Activated T-helper 1 cell treated with anti-CD3 and anti-CD28 coated beads, Interleukin-12 subunit alpha, Interleukin-12 subunit beta, Interleukin-2, Interleukin-4 antibody, amounts not matched to agents 30 ng/mL and 10 ng/mL and 1 ng/mL, durations not matched to agents 14 hours and 24 hours and 36 hours (primary cell): ENCODE measurements around the gene TAF5L. TPM values are rescaled to one million over a fixed set of nuclear protein-coding genes. Genes with fewer than 3 reads are reported as not detected.
"Not testable (repeated sequence)": the region's sequence is repeated elsewhere in the genome, so short reads cannot be mapped to it uniquely, and the experiment has no call there.

Source experiments
- DNase-seq: peaks from one replicate; pipeline ENCODE4 v3.0.0; 2021; ENCODE audit warnings: low spot score
- H3K27ac Mint-ChIP-seq: one replicate; pipeline ENCODE4 v1.8.0; 2021; ENCODE audit warnings: mild to moderate bottlenecking, mixed read lengths
- H3K27me3 Mint-ChIP-seq: one replicate; pipeline ENCODE4 v1.8.0; 2022; ENCODE audit warnings: mild to moderate bottlenecking, moderate library complexity, mixed read lengths; ENCODE audit not compliant: insufficient read depth
- H3K36me3 Mint-ChIP-seq: one replicate; pipeline ENCODE4 v1.8.0; 2021; ENCODE audit warnings: low read depth, mixed read lengths
- H3K4me1 Mint-ChIP-seq: one replicate; pipeline ENCODE4 v1.8.0; 2021; ENCODE audit warnings: low read depth, mixed read lengths
- H3K4me3 Mint-ChIP-seq: one replicate; pipeline ENCODE4 v1.8.0; 2021; ENCODE audit warnings: mild to moderate bottlenecking, moderate library complexity, mixed read lengths
- H3K9me3 Mint-ChIP-seq: one replicate; pipeline ENCODE4 v1.8.0; 2021; ENCODE audit warnings: mixed read lengths
- intact Hi-C: fragments of 100-400 bp; cut with micrococcal nuclease; formaldehyde crosslinking; loops from one replicate; pipeline ENCODE4 v1.15.1; 2024
- total RNA-seq: library from RNA; stranded (reverse); gene quantifications from 2 replicates; pipeline ENCODE4 v1.2.3, GENCODE V29; 2022

The TAF5L gene
- total RNA-seq, 1 donor from 2014 or later = 37.9 TPM

DNA sequence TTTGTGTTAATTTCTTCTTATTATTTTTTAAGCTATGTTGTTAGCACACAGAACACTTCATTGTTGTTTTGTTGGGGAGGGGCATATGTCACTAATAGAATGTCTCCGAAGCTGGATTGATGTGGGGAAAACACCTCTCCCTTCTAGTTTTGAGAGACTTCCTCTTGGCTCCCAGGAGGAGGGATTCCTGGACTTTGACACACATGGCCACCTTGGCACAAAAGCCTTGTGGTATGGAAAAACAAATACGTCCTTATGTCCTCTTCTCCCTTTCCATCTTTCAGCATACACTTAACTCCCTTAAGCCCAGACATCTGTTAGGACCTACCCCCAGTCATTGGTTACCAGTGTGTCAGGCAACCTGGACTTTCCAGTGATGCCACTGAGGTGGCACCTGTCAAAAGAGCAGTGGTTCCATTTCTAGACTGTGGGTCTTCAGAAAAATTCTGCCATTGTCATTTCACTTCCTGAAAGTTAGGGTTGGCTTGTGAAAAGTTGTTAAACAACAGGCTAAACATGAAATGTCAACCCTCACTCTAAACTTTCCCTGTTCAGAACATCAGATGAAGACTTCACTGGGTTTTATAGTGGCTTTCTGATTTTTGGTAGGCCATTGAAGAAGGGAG is 54.9 kb downstream of the TAF5L start:
- Mint-ChIP-seq H3K4me1 (peaks cover 4% of the 10 kb centered on the region), H3K4me3 (no peak overlapping the region), H3K27me3 (peaks cover 8% of the 10 kb centered on the region), H3K36me3 (no peaks in the 10 kb centered on the region), H3K9me3 (no peaks in the 10 kb centered on the region), H3K27ac (no peak overlapping the region)
- no peak for DNase-seq
- intact Hi-C loops = no loop called here

DNA sequence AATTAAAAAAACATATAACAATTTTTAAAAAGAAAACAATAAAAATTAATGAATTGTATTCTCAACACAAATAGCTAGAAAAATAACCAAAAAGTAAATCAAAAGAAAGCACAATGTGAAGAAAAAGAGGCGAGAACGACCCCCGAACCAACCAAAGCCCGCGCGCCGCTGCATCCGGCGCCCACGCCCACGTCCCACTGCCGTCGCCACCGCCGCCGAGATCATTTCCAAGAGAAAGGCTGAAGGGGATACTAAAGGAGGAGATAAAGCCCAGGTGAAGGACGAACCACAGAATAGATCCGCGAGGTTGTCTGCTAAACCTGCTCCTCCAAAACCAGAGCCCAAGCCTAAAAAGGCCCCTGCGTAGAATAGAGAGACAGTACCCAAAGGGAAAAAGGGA is 55.6 kb downstream of the TAF5L start:
- Mint-ChIP-seq H3K36me3 (no peaks in the 10 kb centered on the region), H3K27me3 (peaks cover 8% of the 10 kb centered on the region), H3K4me1 (peaks cover 4% of the 10 kb centered on the region), H3K27ac (no peak overlapping the region), H3K9me3 (no peaks in the 10 kb centered on the region), H3K4me3 (no peak overlapping the region)
- no peak for DNase-seq
- intact Hi-C loops = no loop called here

DNA sequence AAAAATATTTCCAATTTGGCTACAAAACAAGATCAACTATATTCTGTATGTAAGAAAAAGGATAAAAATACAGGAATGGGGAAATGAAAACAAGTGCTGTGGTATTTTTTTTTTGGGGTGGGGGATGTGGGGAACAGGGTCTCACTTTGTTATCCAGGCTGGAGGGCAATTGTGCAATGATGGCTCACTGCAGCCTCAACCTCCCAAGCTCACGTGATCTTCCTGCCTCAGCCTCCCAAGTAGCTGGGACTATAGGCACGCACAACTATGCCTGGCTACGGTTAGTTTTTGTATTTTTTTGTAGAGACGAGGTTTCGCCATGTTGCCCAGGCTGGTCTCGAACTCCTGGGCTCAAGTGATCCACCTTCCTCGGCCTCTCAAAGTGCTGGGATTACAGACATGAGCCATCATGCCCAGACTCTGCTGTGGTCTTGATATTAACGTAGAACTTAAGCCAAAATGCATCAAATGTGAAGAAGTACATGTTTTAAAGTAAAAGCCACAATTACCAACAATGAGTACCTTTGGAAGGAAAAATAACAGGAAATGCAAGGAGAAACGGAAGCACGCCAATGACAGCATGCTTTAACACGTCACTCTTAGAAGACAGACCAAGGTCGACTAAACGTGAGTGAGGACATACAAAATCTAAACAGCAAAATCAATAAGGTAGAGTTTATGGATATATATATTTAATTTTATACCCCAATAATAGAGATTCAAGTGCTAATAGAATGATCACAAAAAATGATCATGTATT is 58.6 kb downstream of the TAF5L start:
- Mint-ChIP-seq H3K36me3 (no peaks in the 10 kb centered on the region), H3K27ac (no peak overlapping the region), H3K9me3 (no peaks in the 10 kb centered on the region), H3K4me3 (no peak overlapping the region), H3K4me1 (peaks cover 4% of the 10 kb centered on the region), H3K27me3 (peaks cover 5% of the 10 kb centered on the region)
- DNase-seq = no peak
- intact Hi-C loops = no loop called here

DNA sequence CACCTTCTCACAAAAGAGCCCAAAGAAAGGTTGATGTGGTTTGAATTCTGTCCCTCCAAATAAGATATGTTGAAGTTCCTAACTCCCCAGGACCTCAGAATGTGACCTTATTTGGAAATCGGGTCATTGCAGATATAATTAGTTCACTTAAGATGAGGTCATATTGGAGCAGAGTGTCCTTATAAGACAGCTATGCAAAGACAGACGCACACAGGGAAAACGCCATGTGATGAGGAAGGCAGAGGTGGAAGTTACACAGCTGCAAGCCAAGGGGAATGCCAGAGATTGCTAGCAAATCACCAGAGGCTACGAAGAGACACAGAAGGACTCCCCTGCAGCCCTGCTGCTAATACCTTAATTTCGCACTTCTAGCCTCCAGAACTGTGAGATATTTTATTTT is 62.2 kb downstream of the TAF5L start:
- no peak overlapping the region for H3K27ac Mint-ChIP-seq
- no peak for DNase-seq
- no peaks in the 10 kb centered on the region for H3K36me3 Mint-ChIP-seq
- no peaks in the 10 kb centered on the region for H3K9me3 Mint-ChIP-seq
- peaks cover 18% of the 10 kb centered on the region for H3K4me1 Mint-ChIP-seq
- H3K4me3 Mint-ChIP-seq = no peak overlapping the region
- intact Hi-C loops = no loop called here
- H3K27me3 Mint-ChIP-seq = peaks cover 5% of the 10 kb centered on the region

DNA sequence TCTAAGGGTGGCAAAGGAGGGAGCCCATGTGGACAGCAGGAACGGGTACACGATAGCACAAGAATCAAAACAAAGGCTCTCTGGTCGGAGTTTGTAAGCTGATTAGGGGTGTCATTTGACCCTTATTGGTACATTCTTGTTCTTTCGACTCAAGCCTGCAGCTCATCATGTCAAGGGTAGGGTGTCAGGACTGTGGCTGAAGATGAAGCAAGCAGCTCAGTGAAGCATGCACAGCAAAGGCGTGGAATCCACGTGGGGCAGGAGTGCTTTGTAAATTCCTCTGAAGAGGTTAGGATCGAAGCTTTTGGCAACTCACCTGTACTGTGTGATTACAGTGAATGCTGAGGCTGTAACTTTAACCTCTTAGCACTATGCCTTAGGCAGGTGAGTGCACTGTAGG is 62.7 kb downstream of the TAF5L start:
- Mint-ChIP-seq H3K27me3 (peaks cover 5% of the 10 kb centered on the region), H3K4me3 (no peak overlapping the region), H3K9me3 (no peaks in the 10 kb centered on the region), H3K27ac (no peak overlapping the region), H3K36me3 (no peaks in the 10 kb centered on the region), H3K4me1 (peaks cover 18% of the 10 kb centered on the region)
- no peak for DNase-seq
- intact Hi-C loops = no loop called here

DNA sequence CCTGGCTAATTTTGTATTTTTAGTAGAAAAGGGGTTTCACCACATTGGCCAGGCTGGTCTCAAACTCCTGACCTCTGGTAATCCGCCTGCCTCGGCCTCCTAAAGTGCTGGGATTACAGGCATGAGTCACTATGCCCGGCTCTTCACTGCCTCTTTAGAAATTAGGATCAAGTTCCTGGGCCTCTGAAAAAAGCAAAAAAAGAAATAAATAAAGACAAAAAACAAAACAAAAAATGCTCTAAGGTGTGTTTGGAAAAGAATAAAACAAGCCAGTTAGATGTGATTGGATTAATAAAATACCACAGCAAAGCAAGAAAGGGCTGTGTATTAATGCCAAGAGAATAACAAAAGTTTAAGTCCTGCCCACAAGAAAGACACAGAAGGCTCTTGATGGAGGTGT is 63.2 kb downstream of the TAF5L start:
- intact Hi-C loops = no loop called here
- H3K36me3 Mint-ChIP-seq = no peaks in the 10 kb centered on the region
- H3K4me1 Mint-ChIP-seq = peaks cover 18% of the 10 kb centered on the region
- peaks cover 5% of the 10 kb centered on the region for H3K27me3 Mint-ChIP-seq
- DNase-seq = no peak
- H3K4me3 Mint-ChIP-seq = no peak overlapping the region
- no peaks in the 10 kb centered on the region for H3K9me3 Mint-ChIP-seq
- H3K27ac Mint-ChIP-seq = no peak overlapping the region

DNA sequence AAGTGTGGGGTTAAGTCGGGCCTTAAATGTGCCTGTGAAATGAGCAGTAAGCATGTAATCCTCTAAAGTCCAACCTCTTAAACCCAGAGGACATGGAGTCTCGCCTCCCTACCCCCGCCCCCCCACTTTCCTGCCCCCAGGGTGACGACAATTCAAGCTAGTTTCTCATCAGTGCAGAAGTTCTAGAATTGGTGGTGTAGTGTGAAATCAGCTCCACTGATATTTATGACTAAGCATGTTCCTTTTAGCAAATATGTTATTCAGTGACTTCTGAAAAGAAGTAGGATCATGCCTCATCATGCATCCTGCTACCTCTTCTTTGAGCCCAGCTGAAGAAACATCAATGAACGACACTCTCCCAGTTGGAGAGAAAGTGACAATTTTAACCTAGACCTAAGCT is 64.8 kb downstream of the TAF5L start:
- intact Hi-C loops = no loop called here
- no peak for DNase-seq
- Mint-ChIP-seq H3K36me3 (no peaks in the 10 kb centered on the region), H3K4me3 (peak overlapping the region; percentile 24), H3K27me3 (no peaks in the 10 kb centered on the region), H3K27ac (no peak overlapping the region), H3K4me1 (peaks cover 33% of the 10 kb centered on the region), H3K9me3 (no peaks in the 10 kb centered on the region)

DNA sequence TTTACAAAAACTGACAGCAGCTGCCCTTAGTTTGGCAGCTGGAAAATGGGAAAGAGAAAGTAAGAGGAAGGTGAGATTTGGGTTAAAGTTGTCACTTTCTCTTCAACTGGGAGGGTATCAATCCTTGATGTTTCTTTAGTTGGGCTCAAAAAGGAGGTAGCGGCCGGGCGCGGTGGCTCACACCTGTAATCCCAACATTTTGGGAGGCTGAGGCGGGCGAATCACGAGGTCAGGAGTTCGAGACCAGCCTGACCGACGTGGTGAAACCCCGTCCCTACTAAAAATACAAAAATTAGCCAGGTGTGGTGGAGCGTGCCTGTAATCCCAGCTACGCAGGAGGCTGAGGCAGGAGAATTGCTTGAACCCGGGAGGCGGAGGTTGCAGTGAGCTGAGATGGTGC is 65.8 kb downstream of the TAF5L start:
- DNase-seq, intact Hi-C loops, H3K27me3 Mint-ChIP-seq, H3K27ac Mint-ChIP-seq, H3K36me3 Mint-ChIP-seq, H3K9me3 Mint-ChIP-seq: not testable (repeated sequence)
- H3K4me3 Mint-ChIP-seq = peak overlapping the region; percentile 33
- peaks cover 39% of the 10 kb centered on the region for H3K4me1 Mint-ChIP-seq

DNA sequence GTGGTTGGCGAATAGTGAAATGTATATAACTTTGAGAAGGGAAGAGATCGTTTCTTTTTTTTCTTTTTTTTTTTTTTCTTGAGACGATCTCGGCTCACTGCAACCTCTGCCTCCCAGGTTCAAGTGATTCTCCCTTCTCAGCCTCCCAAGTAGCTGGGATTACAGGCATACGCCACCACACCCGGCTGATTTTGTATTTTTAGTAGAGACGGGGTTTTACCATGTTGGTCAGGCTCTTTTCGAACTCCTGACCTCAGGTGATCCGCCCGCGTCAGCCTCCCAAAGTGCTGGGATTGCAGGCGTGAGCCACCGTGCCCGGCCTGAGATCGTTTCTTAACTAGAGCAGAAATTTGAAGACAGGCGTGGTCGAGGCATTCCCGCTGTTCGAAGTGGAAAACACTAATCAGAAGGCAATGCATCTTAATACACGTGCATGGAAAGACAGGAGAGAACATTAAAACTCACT is 66.6 kb downstream of the TAF5L start:
- H3K9me3 Mint-ChIP-seq, H3K36me3 Mint-ChIP-seq, DNase-seq, H3K27me3 Mint-ChIP-seq: not testable (repeated sequence)
- H3K27ac Mint-ChIP-seq = peak overlapping the region; percentile 82
- H3K4me3 Mint-ChIP-seq = peak overlapping the region; percentile 90
- intact Hi-C loops = loop anchor here (1.0 to 5.0 kb wide), 10 partner anchors 51 to 1103 kb away; partner anchors contain the start of genes CCSAP, COG2, NUP133 and TAF5L
- peaks cover 44% of the 10 kb centered on the region for H3K4me1 Mint-ChIP-seq

DNA sequence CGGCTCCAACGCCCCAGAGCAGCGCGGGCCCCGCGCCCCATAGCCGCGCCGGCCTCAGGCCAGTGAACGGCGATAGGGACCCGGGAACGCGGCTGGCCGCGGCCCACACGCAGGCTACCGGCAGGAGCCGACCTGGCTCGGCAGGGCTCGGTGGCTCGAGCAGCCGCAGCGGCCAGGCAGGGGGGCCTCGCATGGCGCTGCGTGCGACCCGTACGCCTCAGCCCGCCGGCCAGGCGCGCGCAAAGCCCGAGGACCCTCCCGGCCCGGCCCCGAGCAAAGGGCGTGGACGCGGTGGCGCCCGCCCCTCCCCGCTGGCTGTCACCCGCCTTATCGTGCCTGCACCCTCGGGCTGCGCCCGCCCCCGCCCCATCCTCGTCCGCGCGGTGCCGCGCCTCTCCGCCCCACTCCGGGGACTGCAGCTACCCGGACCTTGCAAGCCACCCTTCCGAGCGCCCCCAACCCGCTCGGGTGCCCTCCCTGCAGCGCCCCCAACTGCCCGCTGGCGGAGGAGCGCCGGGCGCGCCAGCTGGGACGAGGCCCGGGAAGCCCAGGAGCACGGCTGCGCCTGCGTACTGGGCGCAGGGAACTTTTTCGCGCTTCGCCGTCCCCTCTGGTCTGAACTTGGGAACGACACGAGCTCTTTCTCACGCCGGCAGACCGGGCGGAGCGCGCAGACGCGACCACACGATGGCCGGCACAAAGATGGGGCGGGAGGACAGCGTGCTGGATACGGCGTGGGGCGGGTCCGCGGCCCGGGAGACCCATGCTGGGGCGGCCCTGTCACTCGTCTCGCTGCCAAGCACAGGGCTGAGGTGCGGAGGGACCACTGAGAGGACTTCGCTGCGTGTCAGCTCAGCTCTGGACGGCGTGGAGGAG is 67.2 kb downstream of the TAF5L start, which contains the start of gene ABCB10:
Gene ABCB10 (minus strand): TSS at position 248 of the 876 bp plus-strand sequence. CDS start 55 bp downstream, at position 193.
- Mint-ChIP-seq H3K4me3 (peak within 1 kb of the TSS; percentile 90), H3K4me1 (peaks cover 50% of the 10 kb centered on the region), H3K27me3 (no peaks in the 10 kb centered on the region), H3K9me3 (no peaks in the 10 kb centered on the region), H3K27ac (peak within 1 kb of the TSS; percentile 83), H3K36me3 (peaks cover 11% of the 10 kb centered on the region)
- intact Hi-C loops = loop anchor here (1.0 to 5.0 kb wide), 11 partner anchors 16 to 1102 kb away; partner anchors contain the start of genes CCSAP, COG2, NUP133 and TAF5L
- peak; percentile 81 for DNase-seq

DNA sequence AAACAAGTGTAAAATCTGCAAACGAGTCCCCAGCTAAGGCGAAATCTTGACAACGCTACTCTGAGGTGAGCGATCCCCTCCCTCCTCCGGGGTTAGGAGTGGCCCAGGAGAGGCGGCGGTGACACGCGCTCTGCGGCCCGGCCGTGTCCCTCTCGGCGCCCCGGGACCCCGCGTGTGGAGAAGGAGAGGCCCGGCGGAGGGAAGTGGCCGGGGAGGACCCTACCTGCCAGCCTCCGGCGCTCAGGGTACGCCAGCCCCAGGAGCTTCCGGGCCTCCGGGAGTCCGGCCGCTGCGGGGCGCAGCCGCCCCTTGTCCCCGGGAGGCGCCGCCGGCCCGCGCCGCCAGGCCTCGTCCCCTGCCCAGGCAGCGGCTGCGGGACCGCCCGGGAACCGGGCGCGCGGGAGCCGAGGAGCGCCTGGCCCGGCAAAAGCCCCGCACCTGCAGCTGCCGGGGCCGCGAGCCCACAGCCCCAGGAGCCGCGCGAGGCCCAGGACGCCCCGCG is 68.0 kb downstream of the TAF5L start:
- no peaks in the 10 kb centered on the region for H3K27me3 Mint-ChIP-seq
- peak overlapping the region; percentile 89 for H3K4me3 Mint-ChIP-seq
- H3K4me1 Mint-ChIP-seq = peaks cover 50% of the 10 kb centered on the region
- H3K27ac Mint-ChIP-seq = peak overlapping the region; percentile 83
- DNase-seq = peak; percentile 32
- no peaks in the 10 kb centered on the region for H3K9me3 Mint-ChIP-seq
- peaks cover 11% of the 10 kb centered on the region for H3K36me3 Mint-ChIP-seq
- intact Hi-C loops = loop anchor here (1.0 to 5.0 kb wide), 8 partner anchors 16 to 1101 kb away; partner anchors contain the start of genes CCSAP and COG2

DNA sequence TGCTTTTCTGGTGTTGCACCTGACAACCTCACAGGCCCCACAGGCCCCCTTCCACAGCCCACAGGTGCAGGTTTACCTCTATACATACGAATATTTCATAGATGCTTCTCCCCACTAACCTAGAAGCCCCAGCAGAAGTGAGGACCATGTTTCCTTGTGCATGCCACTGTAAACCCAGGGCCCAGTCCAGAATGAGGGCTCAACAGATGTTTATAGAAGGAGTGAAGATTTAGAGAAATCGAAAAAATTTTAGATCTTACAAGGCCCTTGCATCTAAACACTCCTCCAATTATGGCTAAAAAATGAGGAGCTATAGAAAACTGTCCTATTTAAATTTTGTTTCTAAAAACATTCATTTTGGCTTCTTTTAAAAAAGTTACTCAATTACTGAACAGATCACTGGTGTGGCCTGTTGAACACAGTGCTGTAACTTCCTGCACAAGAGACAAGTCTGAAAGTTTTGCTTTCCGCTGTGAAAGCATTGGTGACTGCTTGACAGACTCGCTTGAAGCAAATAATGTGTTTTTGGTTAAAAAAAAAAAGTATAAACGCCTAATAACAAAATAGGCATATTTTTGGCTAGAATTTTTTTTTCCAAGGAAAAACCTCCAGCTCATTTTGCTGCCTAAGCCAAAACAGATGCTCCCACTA is 68.6 kb downstream of the TAF5L start:
- peak overlapping the region; percentile 89 for H3K4me3 Mint-ChIP-seq
- H3K27me3 Mint-ChIP-seq = no peaks in the 10 kb centered on the region
- H3K9me3 Mint-ChIP-seq = no peaks in the 10 kb centered on the region
- intact Hi-C loops = loop anchor here (5.0 kb wide), 4 partner anchors 300 to 1085 kb away; partner anchors contain the start of gene COG2
- peak overlapping the region; percentile 83 for H3K27ac Mint-ChIP-seq
- H3K36me3 Mint-ChIP-seq = peaks cover 11% of the 10 kb centered on the region
- peaks cover 55% of the 10 kb centered on the region for H3K4me1 Mint-ChIP-seq
- peak; percentile 11 for DNase-seq
